VCaP (cell line): Measurements from ENCODE around the gene NFIA.
A peak's percentile ranks its signal among the peaks of the same experiment; 100 is the strongest.

Experiments
- H3K27ac ChIP-seq: fragments of 450-650 bp; 2 replicates; pipeline ENCODE4 v1.5.1; 2017
- TF ChIP-seq, protein P1 (sequence below): fragments of 450-650 bp; conservative IDR thresholded peaks from 2 replicates; pipeline ENCODE4 v1.5.1; 2017; ENCODE audit warnings: mild to moderate bottlenecking, moderate library complexity

NFIA gene

DNA sequence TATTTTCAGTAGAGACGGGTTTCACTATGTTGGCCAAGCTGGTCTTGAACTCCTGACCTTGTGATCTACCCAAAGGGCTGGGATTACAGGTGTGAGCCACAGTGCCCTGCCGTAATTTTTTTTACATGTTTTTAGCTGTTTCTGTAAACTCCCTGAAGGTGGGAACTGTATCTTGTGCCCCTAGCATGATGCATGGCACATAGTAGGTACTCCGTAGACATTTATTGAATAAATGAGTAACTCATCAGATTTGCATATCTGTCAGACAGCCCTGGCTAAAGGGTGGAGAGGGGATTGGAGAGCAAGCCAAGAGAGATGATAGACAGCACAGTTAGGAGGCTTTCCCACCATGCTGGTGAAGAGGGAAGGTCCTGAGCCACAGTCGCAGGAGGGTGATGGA lies 247.2 kb downstream of the NFIA start:
- TF ChIP-seq, protein P1, sequence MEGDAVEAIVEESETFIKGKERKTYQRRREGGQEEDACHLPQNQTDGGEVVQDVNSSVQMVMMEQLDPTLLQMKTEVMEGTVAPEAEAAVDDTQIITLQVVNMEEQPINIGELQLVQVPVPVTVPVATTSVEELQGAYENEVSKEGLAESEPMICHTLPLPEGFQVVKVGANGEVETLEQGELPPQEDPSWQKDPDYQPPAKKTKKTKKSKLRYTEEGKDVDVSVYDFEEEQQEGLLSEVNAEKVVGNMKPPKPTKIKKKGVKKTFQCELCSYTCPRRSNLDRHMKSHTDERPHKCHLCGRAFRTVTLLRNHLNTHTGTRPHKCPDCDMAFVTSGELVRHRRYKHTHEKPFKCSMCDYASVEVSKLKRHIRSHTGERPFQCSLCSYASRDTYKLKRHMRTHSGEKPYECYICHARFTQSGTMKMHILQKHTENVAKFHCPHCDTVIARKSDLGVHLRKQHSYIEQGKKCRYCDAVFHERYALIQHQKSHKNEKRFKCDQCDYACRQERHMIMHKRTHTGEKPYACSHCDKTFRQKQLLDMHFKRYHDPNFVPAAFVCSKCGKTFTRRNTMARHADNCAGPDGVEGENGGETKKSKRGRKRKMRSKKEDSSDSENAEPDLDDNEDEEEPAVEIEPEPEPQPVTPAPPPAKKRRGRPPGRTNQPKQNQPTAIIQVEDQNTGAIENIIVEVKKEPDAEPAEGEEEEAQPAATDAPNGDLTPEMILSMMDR, result no peak

GRCh38 chr1:61330018-61330417 lies 247.7 kb downstream of the NFIA start:
- TF ChIP-seq, protein P1, result no peak

More for the DNA sequence above, 247.2 kb downstream of the NFIA start:
- no peak overlapping the region for H3K27ac ChIP-seq

GRCh38 chr1:61330571-61330970 lies 248.2 kb downstream of the NFIA start:
- no peak overlapping the region for H3K27ac ChIP-seq
- TF ChIP-seq, protein P1, result no peak

More at GRCh38 chr1:61330018-61330417, 247.7 kb downstream of the NFIA start:
- H3K27ac ChIP-seq, result no peak overlapping the region

DNA sequence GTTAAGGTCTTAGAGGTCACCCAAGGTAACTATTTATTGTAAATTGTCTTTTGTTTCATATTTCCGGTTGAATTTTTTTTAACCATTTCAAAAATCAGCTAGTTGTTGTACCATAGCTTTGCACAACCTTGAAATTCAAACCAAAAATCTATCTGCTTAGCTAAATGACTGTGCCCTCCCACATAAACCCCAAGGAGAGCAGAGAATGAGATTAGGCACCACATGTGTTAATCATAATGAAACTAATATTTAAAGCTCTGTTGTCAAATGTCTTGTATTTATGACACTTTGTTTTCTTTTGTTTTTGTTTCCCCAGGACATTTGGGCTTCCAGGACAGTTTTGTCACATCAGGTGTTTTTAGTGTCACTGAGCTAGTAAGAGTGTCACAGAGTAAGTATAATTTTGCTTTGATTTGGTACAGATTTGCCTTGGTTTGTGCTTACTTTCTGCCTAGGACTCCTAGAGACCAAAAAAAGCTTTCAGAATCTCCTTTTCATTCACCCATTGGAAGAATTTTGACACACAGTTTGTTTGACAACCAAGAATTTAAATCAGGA lies 249.9 kb downstream of the NFIA start:
- TF ChIP-seq, protein P1, result no peak
- no peak overlapping the region for H3K27ac ChIP-seq

- no peak overlapping the region for H3K27ac ChIP-seq
- TF ChIP-seq, protein P1, result no peak
These were observed 250.4 kb downstream of the NFIA start for GRCh38 chr1:61332796-61333195.

DNA sequence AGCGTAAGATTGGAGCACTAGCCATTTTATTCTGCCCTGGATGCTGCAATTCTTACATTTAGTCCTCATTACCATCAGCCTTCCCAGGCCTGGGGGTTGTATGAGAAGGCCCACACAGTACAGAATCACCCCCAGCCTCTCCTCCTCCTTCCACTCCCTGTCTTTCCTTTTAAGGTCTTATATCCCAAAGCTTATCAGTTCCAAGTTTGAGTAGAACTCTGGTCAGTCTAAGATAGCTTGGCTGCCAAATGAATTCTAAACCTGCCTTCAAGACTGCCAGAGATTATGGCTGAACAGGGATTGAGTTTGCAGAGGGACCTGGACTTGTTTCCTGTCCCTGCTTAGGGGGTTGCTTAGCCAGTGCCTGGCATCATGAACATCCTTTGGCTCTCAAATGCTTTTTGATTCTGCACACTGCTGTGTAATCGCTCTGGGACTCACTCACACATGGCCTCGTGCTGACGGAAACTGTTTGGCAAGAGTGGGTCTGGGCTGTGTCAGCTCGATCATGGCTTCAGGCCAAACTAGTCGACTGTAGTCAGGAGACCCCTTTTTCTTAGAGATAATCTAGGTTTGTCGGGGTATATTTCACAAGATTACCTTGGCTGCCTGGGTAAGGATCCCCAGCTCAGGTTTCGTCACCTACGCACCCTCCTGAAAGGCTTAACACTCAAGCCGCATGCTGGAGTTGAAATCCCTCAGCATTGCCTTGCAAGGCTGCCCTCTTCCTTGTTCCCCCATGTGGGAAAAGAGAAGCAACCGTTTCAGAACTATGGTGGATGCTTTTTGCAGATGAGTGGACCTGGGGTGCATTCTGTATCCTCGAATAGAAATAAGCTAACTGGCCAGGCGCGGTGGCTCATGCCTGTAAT lies 252.6 kb downstream of the NFIA start:
- H3K27ac ChIP-seq, result no peak overlapping the region
- TF ChIP-seq, protein P1, result no peak

DNA sequence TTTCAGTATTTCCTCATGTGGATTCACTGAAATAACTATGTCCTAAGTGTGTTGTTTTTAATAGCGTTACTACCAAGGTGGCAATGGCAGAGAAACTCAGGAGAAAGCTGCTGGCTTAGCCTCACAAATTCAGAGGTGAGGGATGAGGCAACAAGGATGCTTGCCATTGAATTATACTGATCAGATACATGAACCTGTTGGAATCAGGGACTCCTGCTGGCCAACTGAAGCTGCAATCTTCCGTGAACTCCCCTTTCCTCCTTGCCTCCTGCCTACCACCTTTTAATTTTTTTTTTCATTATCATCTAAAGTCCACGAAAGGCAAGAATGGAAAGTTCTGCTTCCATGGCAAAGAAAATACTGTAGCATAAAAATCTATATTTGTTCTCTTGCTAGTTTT lies 254.7 kb downstream of the NFIA start:
- TF ChIP-seq, protein P1, result peak; percentile 32
- H3K27ac ChIP-seq, result peak overlapping the region; percentile 43
